GM12891 (cell line): ENCODE data around the gene TMCO1.

Source experiments
- POLR2A ChIP-seq: IDR thresholded peaks from 2 replicates; pipeline ENCODE4 v1.6.1; 2011; ENCODE audit warnings: low read depth, low read length, control low read depth
- POU2F2 ChIP-seq: IDR thresholded peaks from 2 replicates; pipeline ENCODE4 v1.6.1; 2011; ENCODE audit warnings: low read depth, mild to moderate bottlenecking, control low read depth, low read length, moderate library complexity
- SPI1 ChIP-seq: IDR thresholded peaks from 2 replicates; pipeline ENCODE4 v1.6.1; 2011; ENCODE audit warnings: low read depth, low read length, control low read depth

DNA sequence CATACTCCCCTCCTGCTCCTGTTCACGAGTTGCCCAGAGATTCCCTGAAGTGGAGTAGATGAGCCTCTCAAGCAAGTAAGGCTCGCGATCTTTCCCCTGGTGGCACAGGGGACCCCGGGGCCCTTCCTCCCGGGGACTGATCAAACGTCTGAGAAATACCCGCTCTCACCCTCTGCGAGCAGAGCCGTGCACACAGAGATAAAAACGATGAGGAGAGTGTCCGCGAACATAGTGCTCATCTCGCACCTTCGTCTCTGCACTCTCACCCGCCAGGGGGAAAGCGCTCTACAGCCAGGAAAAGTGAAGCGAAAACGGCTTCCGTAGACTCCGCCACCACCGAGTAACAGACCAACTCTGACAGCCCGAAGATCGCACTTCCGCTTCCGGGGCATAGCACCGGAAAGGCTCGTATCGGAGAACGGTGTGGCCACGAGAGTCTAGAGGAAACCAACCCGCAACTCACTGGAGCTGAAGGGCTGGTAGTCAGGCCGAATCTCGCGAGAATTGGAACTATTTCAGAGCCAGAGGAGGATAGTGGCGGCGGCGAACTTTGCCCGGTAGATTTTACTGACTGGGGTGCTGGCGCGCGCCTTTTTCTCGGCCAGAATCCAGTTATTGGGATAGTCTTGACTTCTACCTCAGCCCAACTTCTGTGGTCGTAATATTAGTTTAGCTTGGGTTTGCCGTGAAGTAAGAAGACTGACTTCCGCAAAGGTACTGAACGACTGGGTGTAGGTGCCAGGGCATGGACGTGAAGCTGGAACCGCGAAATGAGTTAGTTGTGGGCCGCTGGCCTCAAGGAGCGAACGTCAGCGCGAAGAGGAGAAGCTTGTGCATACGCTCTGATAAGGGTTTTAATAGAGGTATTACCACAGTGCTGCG lies at the start of gene TMCO1:
- peak; percentile 76 for TF ChIP-seq SPI1
- peak; percentile 94 for TF ChIP-seq POU2F2
- peak; percentile 95 for TF ChIP-seq POLR2A
